Measurements from ENCODE around the gene COX7B2. TPM values are rescaled to one million over a fixed set of nuclear protein-coding genes. Genes with fewer than 3 reads are reported as not detected.

COX7B2 gene
- not detected in 2 replicates for polyA plus RNA-seq (2011; rRNA removed)
- not detected in 2 replicates for polyA plus RNA-seq (2012; cell fraction: cytosol; rRNA removed)
- not detected in 2 replicates for polyA plus RNA-seq (2012; cell fraction: nucleus; rRNA removed)
- polyA plus RNA-seq (2017; fragmentation: RNase III; extraction: RNeasy Plus Mini Kit Qiagen cat#74134 plus additional on column Dnase treatment) = not detected in 3 replicates
- not detected in 2 replicates for polyA minus RNA-seq (2011; rRNA and poly(A)+ RNA removed)

DNA sequence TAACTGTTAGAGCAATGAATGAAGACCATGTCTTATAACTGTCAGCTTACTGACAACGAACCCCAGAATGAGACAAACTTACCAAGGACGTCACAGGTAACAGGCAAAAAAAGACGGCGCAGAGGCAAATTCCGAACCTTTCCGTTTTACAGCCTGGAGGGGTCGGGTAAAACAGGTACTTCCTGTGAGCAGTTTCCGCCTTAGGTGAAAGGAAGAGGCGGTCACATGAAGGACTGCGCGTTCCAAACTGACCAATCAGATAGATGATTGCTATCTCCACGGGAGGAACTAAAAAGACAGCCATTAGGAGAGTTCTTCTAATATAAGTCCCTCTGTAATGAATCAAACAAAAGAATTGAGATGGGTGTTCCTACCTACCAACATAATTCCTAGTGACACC, at the start of gene COX7B2:
Gene COX7B2 (minus strand): TSS at position 168 of the 400 bp plus-strand sequence. CDS start 174,053 bp downstream, outside the sequence.
- Histone ChIP-seq H3K9me3 (no peaks in the 10 kb centered on the region), H3K4me1 (no peaks in the 10 kb centered on the region), H3K4me2 (no peak within 1 kb of the TSS), H3K4me3 (no peak within 1 kb of the TSS), H3K27ac (no peak within 1 kb of the TSS)
- WGBS (ENCODE audit: missing lambda C conversion rate) = 49% methylated on average over 12 of the region's 12 CpGs
- ATAC-seq = no peak
- no peak for FAIRE-seq
- TF ChIP-seq E2F6 (IDR thresholded peaks at IDR 0.05; ENCODE audit: borderline replicate concordance, low read depth) = no peak
- TF ChIP-seq TFCP2L1 (CRISPR knock-in tag; IDR thresholded peaks at IDR 0.05) = no peak
- TF ChIP-seq JUNB (IDR thresholded peaks at IDR 0.05) = no peak
- TF ChIP-seq PHF8 (IDR thresholded peaks at IDR 0.05; ENCODE audit: borderline replicate concordance, low read depth) = no peak
- no peak for TF ChIP-seq KDM1A (IDR thresholded peaks at IDR 0.05; ENCODE audit: low read depth)
- no peak for TF ChIP-seq HOXA7 (CRISPR knock-in tag; IDR thresholded peaks at IDR 0.05)
- TF ChIP-seq, protein P1, sequence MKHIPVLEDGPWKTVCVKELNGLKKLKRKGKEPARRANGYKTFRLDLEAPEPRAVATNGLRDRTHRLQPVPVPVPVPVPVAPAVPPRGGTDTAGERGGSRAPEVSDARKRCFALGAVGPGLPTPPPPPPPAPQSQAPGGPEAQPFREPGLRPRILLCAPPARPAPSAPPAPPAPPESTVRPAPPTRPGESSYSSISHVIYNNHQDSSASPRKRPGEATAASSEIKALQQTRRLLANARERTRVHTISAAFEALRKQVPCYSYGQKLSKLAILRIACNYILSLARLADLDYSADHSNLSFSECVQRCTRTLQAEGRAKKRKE (CRISPR knock-in tag; IDR thresholded peaks at IDR 0.05; ENCODE audit: low read depth) = no peak
- no peak for TF ChIP-seq EHF (CRISPR knock-in tag; IDR thresholded peaks at IDR 0.05)
- TF ChIP-seq USF2 (IDR thresholded peaks at IDR 0.05) = no peak
- TF ChIP-seq BCL3 (IDR thresholded peaks at IDR 0.05) = no peak
- no peak for TF ChIP-seq FOSL2 (IDR thresholded peaks at IDR 0.05)
- no peak for TF ChIP-seq FOSL2 (CRISPR knock-in tag; IDR thresholded peaks at IDR 0.05)
- CTCF ChIA-PET = no interaction called here
- POLR2A ChIA-PET = no interaction called here
- no peak for DNase-seq (ENCODE audit: low read depth in 1 of 2, low spot score in 1 of 2)

DNA sequence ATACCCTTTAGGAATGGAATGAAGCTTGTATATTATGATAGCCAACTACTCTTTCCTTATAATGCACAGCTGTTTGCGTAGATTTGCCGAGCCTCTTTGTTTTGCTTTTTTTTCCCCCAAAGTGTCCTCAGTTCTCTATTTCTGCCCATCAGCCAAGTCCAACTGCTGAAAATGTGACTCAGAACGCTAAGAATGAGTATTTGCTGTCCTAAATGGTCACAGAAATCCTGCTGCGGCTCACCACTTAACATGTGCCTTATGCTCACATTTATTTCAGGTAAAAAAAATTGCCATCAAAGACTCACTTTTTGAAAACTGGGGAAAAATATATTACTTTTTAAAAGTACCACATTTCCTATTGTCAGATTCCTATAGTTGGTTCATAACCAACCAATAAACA, 47.4 kb upstream of the COX7B2 start:
- 27% methylated on average over 4 of the region's 4 CpGs for WGBS (ENCODE audit: missing lambda C conversion rate)
- no peak for TF ChIP-seq CHD2 (IDR thresholded peaks at IDR 0.05; ENCODE audit: low read length, partially characterized antibody)
- TF ChIP-seq RARB (CRISPR knock-in tag; IDR thresholded peaks at IDR 0.05) = no peak
- no peak for TF ChIP-seq TFCP2L1 (CRISPR knock-in tag; IDR thresholded peaks at IDR 0.05)
- no peak for TF ChIP-seq ESRRA (IDR thresholded peaks at IDR 0.05; ENCODE audit: borderline replicate concordance, low read length)
- no peak for TF ChIP-seq MYC (IDR thresholded peaks at IDR 0.05; ENCODE audit: borderline replicate concordance, low read length)
- TF ChIP-seq TP53 (CRISPR knock-in tag; IDR thresholded peaks at IDR 0.05) = no peak
- no peak for TF ChIP-seq RCOR1 (IDR thresholded peaks at IDR 0.05; ENCODE audit: low read depth, low read length)
- no peak for TF ChIP-seq JUNB (IDR thresholded peaks at IDR 0.05)
- no peak for TF ChIP-seq CHD4 (IDR thresholded peaks at IDR 0.05; ENCODE audit: borderline replicate concordance)
- no peak for TF ChIP-seq HOXA7 (CRISPR knock-in tag; IDR thresholded peaks at IDR 0.05)
- no peak for TF ChIP-seq FOXS1 (CRISPR knock-in tag; IDR thresholded peaks at IDR 0.05)
- TF ChIP-seq CEBPB (IDR thresholded peaks at IDR 0.05) = no peak
- TF ChIP-seq, protein P2, sequence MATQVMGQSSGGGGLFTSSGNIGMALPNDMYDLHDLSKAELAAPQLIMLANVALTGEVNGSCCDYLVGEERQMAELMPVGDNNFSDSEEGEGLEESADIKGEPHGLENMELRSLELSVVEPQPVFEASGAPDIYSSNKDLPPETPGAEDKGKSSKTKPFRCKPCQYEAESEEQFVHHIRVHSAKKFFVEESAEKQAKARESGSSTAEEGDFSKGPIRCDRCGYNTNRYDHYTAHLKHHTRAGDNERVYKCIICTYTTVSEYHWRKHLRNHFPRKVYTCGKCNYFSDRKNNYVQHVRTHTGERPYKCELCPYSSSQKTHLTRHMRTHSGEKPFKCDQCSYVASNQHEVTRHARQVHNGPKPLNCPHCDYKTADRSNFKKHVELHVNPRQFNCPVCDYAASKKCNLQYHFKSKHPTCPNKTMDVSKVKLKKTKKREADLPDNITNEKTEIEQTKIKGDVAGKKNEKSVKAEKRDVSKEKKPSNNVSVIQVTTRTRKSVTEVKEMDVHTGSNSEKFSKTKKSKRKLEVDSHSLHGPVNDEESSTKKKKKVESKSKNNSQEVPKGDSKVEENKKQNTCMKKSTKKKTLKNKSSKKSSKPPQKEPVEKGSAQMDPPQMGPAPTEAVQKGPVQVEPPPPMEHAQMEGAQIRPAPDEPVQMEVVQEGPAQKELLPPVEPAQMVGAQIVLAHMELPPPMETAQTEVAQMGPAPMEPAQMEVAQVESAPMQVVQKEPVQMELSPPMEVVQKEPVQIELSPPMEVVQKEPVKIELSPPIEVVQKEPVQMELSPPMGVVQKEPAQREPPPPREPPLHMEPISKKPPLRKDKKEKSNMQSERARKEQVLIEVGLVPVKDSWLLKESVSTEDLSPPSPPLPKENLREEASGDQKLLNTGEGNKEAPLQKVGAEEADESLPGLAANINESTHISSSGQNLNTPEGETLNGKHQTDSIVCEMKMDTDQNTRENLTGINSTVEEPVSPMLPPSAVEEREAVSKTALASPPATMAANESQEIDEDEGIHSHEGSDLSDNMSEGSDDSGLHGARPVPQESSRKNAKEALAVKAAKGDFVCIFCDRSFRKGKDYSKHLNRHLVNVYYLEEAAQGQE (IDR thresholded peaks at IDR 0.05) = no peak
- TF ChIP-seq SREBF2 (IDR thresholded peaks at IDR 0.05) = no peak
- no peak for TF ChIP-seq PBX3 (IDR thresholded peaks at IDR 0.05)
- TF ChIP-seq FOSL2 (IDR thresholded peaks at IDR 0.05) = no peak
- TF ChIP-seq FOSL2 (CRISPR knock-in tag; IDR thresholded peaks at IDR 0.05) = no peak
- TF ChIP-seq RAD21 (conservative IDR thresholded peaks at IDR 0.05 in 1 of 2, IDR thresholded peaks at IDR 0.05 in 1 of 2) = no peak
- no peak for TF ChIP-seq KDM5A (IDR thresholded peaks at IDR 0.05)
- TF ChIP-seq ZC3H11A (IDR thresholded peaks at IDR 0.05) = no peak
- ChIA-PET POLR2A (no interaction called here), CTCF (no interaction called here)
- no peak for DNase-seq (ENCODE audit: low read depth in 1 of 2, low spot score in 1 of 2)
- no peak for FAIRE-seq
- Histone ChIP-seq H3K9me3 (no peaks in the 10 kb centered on the region), H3K4me1 (no peaks in the 10 kb centered on the region), H3K4me2 (no peak overlapping the region), H3K4me3 (no peak overlapping the region), H3K27ac (no peak overlapping the region)
- ATAC-seq = no peak
